Activated naive CD4-positive, alpha-beta T cell treated with anti-CD3 and anti-CD28 coated beads, Interleukin-2, amount 50 U/mL, for 72 hours (primary cell): ENCODE measurements around the gene TMEM154. TPM values are rescaled to one million over a fixed set of nuclear protein-coding genes. Genes with fewer than 3 reads are reported as not detected.

Experiments used
- ATAC-seq, 2 donors: fragments of 150-1000 bp; cut with Tn5 transposase; 2 replicates each; pipeline ENCODE4 v1.10.0; 2021; ENCODE audit warnings: mild to moderate bottlenecking in 2 of 2, moderate library complexity in 2 of 2
- DNase-seq, 2 donors: peaks; one replicate each; pipeline ENCODE4 v3.0.0; 2021 to 2022; ENCODE audit warnings: low spot score in 2 of 2
- H3K27ac Mint-ChIP-seq, 2 donors: one replicate each; pipeline ENCODE4 v1.8.0; 2022; ENCODE audit warnings: mild to moderate bottlenecking in 2 of 2, mixed read lengths in 2 of 2
- H3K36me3 Mint-ChIP-seq, 2 donors: one replicate each; pipeline ENCODE4 v1.8.0; 2022; ENCODE audit warnings: mixed read lengths in 2 of 2
- H3K9me3 Mint-ChIP-seq, 2 donors: one replicate each; pipeline ENCODE4 v1.8.0; 2022; ENCODE audit warnings: mixed read lengths in 2 of 2
- total RNA-seq, 2 donors: library from RNA; stranded (reverse); gene quantifications; one replicate each; pipeline ENCODE4 v1.2.3, GENCODE V29; 2022

TMEM154 gene
- total RNA-seq, 2 donors from 2014 or later = 13.4 to 17.1 TPM

GRCh38 chr4:152620915-152621314 lies 58.9 kb downstream of the TMEM154 start:
- no peak for DNase-seq
- H3K27ac Mint-ChIP-seq = no peak overlapping the region
- H3K36me3 Mint-ChIP-seq = no peaks in the 10 kb centered on the region
- H3K9me3 Mint-ChIP-seq = no peaks in the 10 kb centered on the region
- no peak for ATAC-seq

- Mint-ChIP-seq H3K9me3 (no peaks in the 10 kb centered on the region), H3K36me3 (no peaks in the 10 kb centered on the region), H3K27ac (no peak overlapping the region)
- no peak for DNase-seq
- no peak for ATAC-seq
Observed at GRCh38 chr4:152620218-152620617, 59.6 kb downstream of the TMEM154 start.

- Mint-ChIP-seq H3K36me3 (no peaks in the 10 kb centered on the region), H3K27ac (no peak overlapping the region), H3K9me3 (no peaks in the 10 kb centered on the region)
- no peak for DNase-seq
- ATAC-seq = no peak
Observed at GRCh38 chr4:152619556-152619955, 60.2 kb downstream of the TMEM154 start.

GRCh38 chr4:152618971-152619370 lies 60.8 kb downstream of the TMEM154 start:
- H3K9me3 Mint-ChIP-seq = no peaks in the 10 kb centered on the region
- ATAC-seq = no peak
- H3K36me3 Mint-ChIP-seq = no peaks in the 10 kb centered on the region
- no peak for DNase-seq
- H3K27ac Mint-ChIP-seq = no peak overlapping the region

GRCh38 chr4:152616804-152617203 lies 63.0 kb downstream of the TMEM154 start:
- no peak overlapping the region for H3K27ac Mint-ChIP-seq
- no peak for ATAC-seq
- H3K9me3 Mint-ChIP-seq = no peaks in the 10 kb centered on the region
- H3K36me3 Mint-ChIP-seq = no peaks in the 10 kb centered on the region
- DNase-seq = no peak

- no peaks in the 10 kb centered on the region for H3K36me3 Mint-ChIP-seq
Observed at GRCh38 chr4:152613841-152614721, 65.7 kb downstream of the TMEM154 start.

GRCh38 chr4:152613351-152613750 lies 66.4 kb downstream of the TMEM154 start:
- DNase-seq (no peak), ATAC-seq (no peak)
- Mint-ChIP-seq H3K27ac (no peak overlapping the region), H3K36me3 (no peaks in the 10 kb centered on the region), H3K9me3 (no peaks in the 10 kb centered on the region)

More at GRCh38 chr4:152613841-152614721, 65.7 kb downstream of the TMEM154 start:
- H3K27ac Mint-ChIP-seq = no peak overlapping the region
- no peak for DNase-seq
- ATAC-seq = no peak
- H3K9me3 Mint-ChIP-seq = no peaks in the 10 kb centered on the region

- Mint-ChIP-seq H3K36me3 (no peaks in the 10 kb centered on the region), H3K27ac (no peak overlapping the region), H3K9me3 (no peaks in the 10 kb centered on the region)
- ATAC-seq (no peak), DNase-seq (no peak)
Observed at GRCh38 chr4:152610131-152610530, 69.7 kb downstream of the TMEM154 start.

- H3K36me3 Mint-ChIP-seq = no peaks in the 10 kb centered on the region
- DNase-seq (no peak), ATAC-seq (no peak)
- H3K27ac Mint-ChIP-seq = no peak overlapping the region
- H3K9me3 Mint-ChIP-seq = no peaks in the 10 kb centered on the region
Observed at GRCh38 chr4:152609481-152609880, 70.3 kb downstream of the TMEM154 start.

- Mint-ChIP-seq H3K9me3 (no peaks in the 10 kb centered on the region), H3K27ac (no peak overlapping the region), H3K36me3 (no peaks in the 10 kb centered on the region)
- no peak for ATAC-seq
- no peak for DNase-seq
Observed at GRCh38 chr4:152607178-152607577, 72.6 kb downstream of the TMEM154 start.

- H3K27ac Mint-ChIP-seq = no peak overlapping the region
- H3K36me3 Mint-ChIP-seq = no peaks in the 10 kb centered on the region
- no peaks in the 10 kb centered on the region for H3K9me3 Mint-ChIP-seq
- ATAC-seq (peak in 1 of 2 donors; percentile 28), DNase-seq (no peak)
Observed at GRCh38 chr4:152606753-152607152, 73.0 kb downstream of the TMEM154 start.

- no peak for ATAC-seq
Observed at GRCh38 chr4:152605641-152606335, 74.0 kb downstream of the TMEM154 start.

GRCh38 chr4:152605031-152605430 lies 74.8 kb downstream of the TMEM154 start:
- Mint-ChIP-seq H3K27ac (no peak overlapping the region), H3K9me3 (no peaks in the 10 kb centered on the region), H3K36me3 (no peaks in the 10 kb centered on the region)
- no peak for DNase-seq
- ATAC-seq = no peak

More at GRCh38 chr4:152605641-152606335, 74.0 kb downstream of the TMEM154 start:
- DNase-seq = no peak
- Mint-ChIP-seq H3K36me3 (no peaks in the 10 kb centered on the region), H3K27ac (no peak overlapping the region), H3K9me3 (no peaks in the 10 kb centered on the region)

- no peak for DNase-seq
- H3K9me3 Mint-ChIP-seq = no peaks in the 10 kb centered on the region
- no peak for ATAC-seq
- no peaks in the 10 kb centered on the region for H3K36me3 Mint-ChIP-seq
- no peak overlapping the region for H3K27ac Mint-ChIP-seq
Observed at GRCh38 chr4:152601156-152601555, 78.6 kb downstream of the TMEM154 start.

GRCh38 chr4:152599636-152600035 lies 80.2 kb downstream of the TMEM154 start:
- Mint-ChIP-seq H3K36me3 (no peaks in the 10 kb centered on the region), H3K9me3 (no peaks in the 10 kb centered on the region), H3K27ac (no peak overlapping the region)
- ATAC-seq (no peak), DNase-seq (no peak)

- no peaks in the 10 kb centered on the region for H3K9me3 Mint-ChIP-seq
- no peaks in the 10 kb centered on the region for H3K36me3 Mint-ChIP-seq
- DNase-seq (no peak), ATAC-seq (no peak)
- no peak overlapping the region for H3K27ac Mint-ChIP-seq
Observed at GRCh38 chr4:152599095-152599494, 80.7 kb downstream of the TMEM154 start.

GRCh38 chr4:152598454-152598853 lies 81.3 kb downstream of the TMEM154 start:
- H3K27ac Mint-ChIP-seq = no peak overlapping the region
- no peaks in the 10 kb centered on the region for H3K9me3 Mint-ChIP-seq
- DNase-seq = no peak
- H3K36me3 Mint-ChIP-seq = no peaks in the 10 kb centered on the region
- no peak for ATAC-seq
